ENCODE results near the gene CRB2.

GRCh38 chr9:123368023-123368422, 12.0 kb downstream of the CRB2 start:
- TF ChIP-seq CTCF (IDR thresholded peaks at IDR 0.05): no peak
- TF ChIP-seq POLR2A (IDR thresholded peaks at IDR 0.05; ENCODE audit: low read depth): no peak
